Erythroblast (primary cell): ENCODE data around the gene IFI30.

Source experiments
- DNase-seq, 2 experiments: peaks; one replicate each; lab custom pipeline; 2025; lab: John Stamatoyannopoulos, UW
- GATA1 ChIP-seq: IDR thresholded peaks from 2 replicates; pipeline ENCODE4 v1.6.1; 2011; ENCODE audit warnings: low read depth, mild to moderate bottlenecking, control low read depth, low read length, moderate library complexity
- POLR2A ChIP-seq: IDR thresholded peaks from 2 replicates; pipeline ENCODE4 v1.6.1; 2011; ENCODE audit warnings: mild to moderate bottlenecking, low read length

Gene IFI30

GRCh38 chr19:18192673-18193387 lies 19.2 kb downstream of the IFI30 start, which contains the start of gene MPV17L2:
TSS of gene MPV17L2 (plus strand) at chr19:18193218. CDS start at chr19:18193282, 64 bp downstream.
- DNase-seq: peak; percentile 100
- peak; percentile 69 for TF ChIP-seq POLR2A
- TF ChIP-seq GATA1: no peak

- peak in 1 of 2 experiments; percentile 53 for DNase-seq
- TF ChIP-seq GATA1 (no peak), POLR2A (peak; percentile 50)
Observed at GRCh38 chr19:18193388-18194180, 20.0 kb downstream of the IFI30 start.

GRCh38 chr19:18194181-18194530 lies 20.5 kb downstream of the IFI30 start:
- no peak for DNase-seq
- TF ChIP-seq GATA1 (no peak), POLR2A (no peak)

GRCh38 chr19:18194554-18195238 lies 21.1 kb downstream of the IFI30 start:
- peak in 1 of 2 experiments; percentile 62 for DNase-seq

GRCh38 chr19:18196511-18196845 lies 22.9 kb downstream of the IFI30 start:
- TF ChIP-seq POLR2A: no peak
- no peak for TF ChIP-seq GATA1
- DNase-seq: no peak

More at GRCh38 chr19:18194554-18195238, 21.1 kb downstream of the IFI30 start:
- TF ChIP-seq POLR2A (no peak), GATA1 (no peak)

- no peak for TF ChIP-seq POLR2A
- TF ChIP-seq GATA1: no peak
- DNase-seq: no peak
Observed at GRCh38 chr19:18197306-18197705, 23.7 kb downstream of the IFI30 start.

GRCh38 chr19:18197941-18198340 lies 24.3 kb downstream of the IFI30 start:
- no peak for TF ChIP-seq GATA1
- TF ChIP-seq POLR2A: no peak
- DNase-seq: no peak

- no peak for TF ChIP-seq GATA1
- no peak for TF ChIP-seq POLR2A
- DNase-seq: no peak
Observed at GRCh38 chr19:18198374-18198773, 24.8 kb downstream of the IFI30 start.

- DNase-seq: no peak
- TF ChIP-seq POLR2A (no peak), GATA1 (no peak)
Observed at GRCh38 chr19:18202397-18202777, 28.8 kb downstream of the IFI30 start.

GRCh38 chr19:18202778-18203407 lies 29.3 kb downstream of the IFI30 start:
- no peak for TF ChIP-seq GATA1
- no peak for TF ChIP-seq POLR2A
- peak in 1 of 2 experiments; percentile 48 for DNase-seq

- DNase-seq: peak in 1 of 2 experiments; percentile 69
- no peak for TF ChIP-seq GATA1
- TF ChIP-seq POLR2A: no peak
Observed at GRCh38 chr19:18203408-18203862, 29.8 kb downstream of the IFI30 start.

GRCh38 chr19:18203863-18204393 lies 30.3 kb downstream of the IFI30 start, which contains the start of gene RAB3A:
TSS of gene RAB3A (minus strand) at chr19:18204042. CDS start at chr19:18202740, 1,302 bp downstream.
- DNase-seq: peak; percentile 100

GRCh38 chr19:18204394-18205199 lies 31.0 kb downstream of the IFI30 start:
- peak; percentile 61 for TF ChIP-seq POLR2A
- no peak for TF ChIP-seq GATA1
- no peak for DNase-seq

More at GRCh38 chr19:18203863-18204393, 30.3 kb downstream of the IFI30 start, which contains the start of gene RAB3A:
- no peak for TF ChIP-seq GATA1
- no peak for TF ChIP-seq POLR2A
